B cell (primary cell): ENCODE measurements around the gene CMTM3.

Experiments
- EZH2 ChIP-seq: IDR thresholded peaks from 2 replicates; pipeline ENCODE4 v1.6.1; 2012; ENCODE audit warnings: borderline replicate concordance, low read depth, mild to moderate bottlenecking, moderate library complexity, low read length; ENCODE audit not compliant: insufficient read depth, poor library complexity, severe bottlenecking
- TF ChIP-seq, protein P1 (sequence below): fragments of 200-600 bp; IDR thresholded peaks from one replicate; pipeline ENCODE4 v1.8.0; 2022; ENCODE audit warnings: antibody characterized with exemption, mild to moderate bottlenecking

DNA sequence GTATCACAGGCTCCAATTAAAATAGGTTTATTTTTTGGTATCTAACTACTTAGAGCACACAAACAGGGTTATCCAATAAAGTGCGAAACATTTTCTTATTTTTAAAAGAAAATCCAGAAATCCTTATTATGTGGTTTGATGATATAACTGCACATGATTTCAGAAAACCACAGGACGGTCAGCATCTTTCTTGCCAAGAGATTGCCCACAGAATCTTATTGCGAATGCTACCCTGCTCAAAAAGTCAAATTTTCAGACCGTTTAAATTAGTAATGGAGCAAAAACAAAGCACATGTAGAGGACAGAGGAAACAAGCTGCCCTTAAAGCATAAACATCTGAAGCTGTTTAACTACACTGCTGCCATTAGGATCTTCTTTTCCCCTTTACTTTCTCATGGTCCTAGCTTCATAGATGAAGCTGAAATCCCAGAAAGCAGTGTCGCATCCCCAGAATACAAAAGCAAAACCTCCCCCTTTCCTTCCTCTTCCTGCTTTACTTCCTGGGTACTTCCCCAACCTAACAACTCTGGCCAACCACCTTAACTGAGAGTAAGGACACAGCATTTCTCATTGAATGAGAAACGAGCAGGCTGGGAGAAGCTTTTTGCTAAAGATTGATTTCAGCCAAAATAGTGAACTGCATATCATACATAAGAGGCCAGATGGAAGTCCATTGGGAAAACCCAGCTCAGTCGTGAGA lies 48.3 kb downstream of the CMTM3 start:
- TF ChIP-seq, protein P1, sequence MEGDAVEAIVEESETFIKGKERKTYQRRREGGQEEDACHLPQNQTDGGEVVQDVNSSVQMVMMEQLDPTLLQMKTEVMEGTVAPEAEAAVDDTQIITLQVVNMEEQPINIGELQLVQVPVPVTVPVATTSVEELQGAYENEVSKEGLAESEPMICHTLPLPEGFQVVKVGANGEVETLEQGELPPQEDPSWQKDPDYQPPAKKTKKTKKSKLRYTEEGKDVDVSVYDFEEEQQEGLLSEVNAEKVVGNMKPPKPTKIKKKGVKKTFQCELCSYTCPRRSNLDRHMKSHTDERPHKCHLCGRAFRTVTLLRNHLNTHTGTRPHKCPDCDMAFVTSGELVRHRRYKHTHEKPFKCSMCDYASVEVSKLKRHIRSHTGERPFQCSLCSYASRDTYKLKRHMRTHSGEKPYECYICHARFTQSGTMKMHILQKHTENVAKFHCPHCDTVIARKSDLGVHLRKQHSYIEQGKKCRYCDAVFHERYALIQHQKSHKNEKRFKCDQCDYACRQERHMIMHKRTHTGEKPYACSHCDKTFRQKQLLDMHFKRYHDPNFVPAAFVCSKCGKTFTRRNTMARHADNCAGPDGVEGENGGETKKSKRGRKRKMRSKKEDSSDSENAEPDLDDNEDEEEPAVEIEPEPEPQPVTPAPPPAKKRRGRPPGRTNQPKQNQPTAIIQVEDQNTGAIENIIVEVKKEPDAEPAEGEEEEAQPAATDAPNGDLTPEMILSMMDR: no peak
- no peak for TF ChIP-seq EZH2
